Parathyroid adenoma (tissue), 2 donors: ENCODE measurements around the gene COL18A1.
A peak's percentile ranks its signal among the peaks of the same experiment; 100 is the strongest.
"Not testable (repeated sequence)": the region's sequence is repeated elsewhere in the genome, so short reads cannot be mapped to it uniquely, and the experiment has no call there.

ENCODE experiments used
- H2AFZ ChIP-seq: fragments of 300-600 bp; sonication (generic); one replicate; pipeline ENCODE4 v1.7.0; 2017; ENCODE audit warnings: antibody characterized with exemption, mild to moderate bottlenecking
- H3K27ac ChIP-seq: fragments of 300-600 bp; sonication (generic); one replicate; pipeline ENCODE4 v1.7.0; 2017
- H3K27me3 ChIP-seq: fragments of 300-600 bp; sonication (generic); one replicate; pipeline ENCODE4 v1.7.0; 2017; ENCODE audit warnings: low read length; ENCODE audit not compliant: control insufficient read depth, insufficient read depth
- H3K36me3 ChIP-seq: fragments of 300-600 bp; sonication (generic); one replicate; pipeline ENCODE4 v1.7.0; 2017; ENCODE audit warnings: low read length; ENCODE audit not compliant: control insufficient read depth, insufficient read depth
- H3K4me1 ChIP-seq: fragments of 300-600 bp; sonication (generic); one replicate; pipeline ENCODE4 v1.7.0; 2017; ENCODE audit warnings: control low read depth
- H3K4me2 ChIP-seq: fragments of 300-600 bp; sonication (generic); one replicate; pipeline ENCODE4 v1.7.0; 2017; ENCODE audit warnings: low read length
- H3K4me3 ChIP-seq: fragments of 300-600 bp; sonication (generic); one replicate; pipeline ENCODE4 v1.7.0; 2017; ENCODE audit warnings: low read depth, low read length
- H3K79me2 ChIP-seq: fragments of 300-600 bp; sonication (generic); one replicate; pipeline ENCODE4 v1.7.0; 2017; ENCODE audit warnings: control low read depth
- H3K9ac ChIP-seq: fragments of 300-600 bp; sonication (generic); one replicate; pipeline ENCODE4 v1.7.0; 2017; ENCODE audit warnings: mild to moderate bottlenecking
- H3K9me3 ChIP-seq: fragments of 300-600 bp; sonication (generic); one replicate; pipeline ENCODE4 v1.7.0; 2017; ENCODE audit warnings: low read length; ENCODE audit not compliant: control insufficient read depth
- CTCF ChIP-seq: fragments of 300-600 bp; sonication (generic); IDR thresholded peaks from one replicate; pipeline ENCODE4 v1.7.0; 2017; ENCODE audit warnings: antibody characterized with exemption, mild to moderate bottlenecking
- donor health status: primary hyperparathyroidism.

COL18A1 gene

GRCh38 chr21:45435405-45435981 is 30.5 kb downstream of the COL18A1 start:
- Histone ChIP-seq H3K4me2 (no peak overlapping the region), H3K79me2 (no peaks in the 10 kb centered on the region), H3K9ac (no peak overlapping the region), H3K36me3 (no peaks in the 10 kb centered on the region), H3K4me1 (peaks cover 4% of the 10 kb centered on the region), H3K4me3 (no peak overlapping the region), H3K27ac (no peak overlapping the region), H3K27me3 (no peaks in the 10 kb centered on the region), H2AFZ (no peak overlapping the region), H3K9me3 (no peaks in the 10 kb centered on the region)
- TF ChIP-seq CTCF: no peak

GRCh38 chr21:45436351-45437065 is 31.5 kb downstream of the COL18A1 start:
- Histone ChIP-seq H3K9me3 (no peaks in the 10 kb centered on the region), H3K4me3 (no peak overlapping the region), H3K9ac (no peak overlapping the region), H3K36me3 (no peaks in the 10 kb centered on the region), H3K27ac (no peak overlapping the region), H2AFZ (no peak overlapping the region), H3K4me1 (peaks cover 4% of the 10 kb centered on the region), H3K4me2 (no peak overlapping the region), H3K79me2 (no peaks in the 10 kb centered on the region), H3K27me3 (no peaks in the 10 kb centered on the region)
- no peak for TF ChIP-seq CTCF

- not testable (repeated sequence) for H2AFZ ChIP-seq, H3K27ac ChIP-seq, H3K9ac ChIP-seq, H3K79me2 ChIP-seq, H3K36me3 ChIP-seq, H3K27me3 ChIP-seq, H3K4me3 ChIP-seq, H3K9me3 ChIP-seq, H3K4me2 ChIP-seq, H3K4me1 ChIP-seq
These were observed 32.9 kb downstream of the COL18A1 start for GRCh38 chr21:45437844-45438243.

- Histone ChIP-seq H3K9ac (no peak overlapping the region), H3K4me2 (peak overlapping the region; percentile 85), H3K27me3 (no peaks in the 10 kb centered on the region), H2AFZ (no peak overlapping the region), H3K36me3 (no peaks in the 10 kb centered on the region), H3K27ac (peak overlapping the region; percentile 68), H3K4me3 (peak overlapping the region; percentile 49), H3K4me1 (peaks cover 4% of the 10 kb centered on the region), H3K9me3 (no peaks in the 10 kb centered on the region), H3K79me2 (no peaks in the 10 kb centered on the region)
- no peak for TF ChIP-seq CTCF
These were observed 33.6 kb downstream of the COL18A1 start for GRCh38 chr21:45438391-45439145.

- no peaks in the 10 kb centered on the region for H3K27me3 ChIP-seq
- peak; percentile 85 for TF ChIP-seq CTCF
- peaks cover 4% of the 10 kb centered on the region for H3K4me1 ChIP-seq
- peak overlapping the region; percentile 56 for H2AFZ ChIP-seq
- peak overlapping the region; percentile 49 for H3K4me3 ChIP-seq
- no peaks in the 10 kb centered on the region for H3K36me3 ChIP-seq
- peak overlapping the region; percentile 68 for H3K27ac ChIP-seq
- no peak overlapping the region for H3K9ac ChIP-seq
- peak overlapping the region; percentile 85 for H3K4me2 ChIP-seq
- no peaks in the 10 kb centered on the region for H3K79me2 ChIP-seq
- H3K9me3 ChIP-seq: no peaks in the 10 kb centered on the region
These were observed 34.4 kb downstream of the COL18A1 start for GRCh38 chr21:45439161-45439872.
